HG03521 (cell line): ENCODE measurements around the gene NAALADL2.

Experiments used
- ATAC-seq: cut with Tn5 transposase; IDR thresholded peaks from one replicate; pipeline ENCODE4 v1.9.1; 2021; ENCODE audit warnings: mild to moderate bottlenecking, moderate library complexity; ENCODE audit not compliant: unreplicated experiment

NAALADL2 gene

GRCh38 chr3:174884776-174885568 lies 25.8 kb downstream of the NAALADL2 start:
- ATAC-seq = no peak

GRCh38 chr3:174891524-174892203 lies 32.5 kb downstream of the NAALADL2 start:
- ATAC-seq = no peak

GRCh38 chr3:174907027-174907426 lies 47.9 kb downstream of the NAALADL2 start:
- ATAC-seq = no peak

- ATAC-seq = no peak
These were observed 48.7 kb downstream of the NAALADL2 start for GRCh38 chr3:174907628-174908407.

- ATAC-seq = no peak
These were observed 72.6 kb downstream of the NAALADL2 start for GRCh38 chr3:174931473-174932353.

- ATAC-seq = no peak
These were observed 77.5 kb downstream of the NAALADL2 start for GRCh38 chr3:174936590-174936989.

GRCh38 chr3:174937478-174937877 lies 78.3 kb downstream of the NAALADL2 start:
- no peak for ATAC-seq

GRCh38 chr3:174938102-174938501 lies 79.0 kb downstream of the NAALADL2 start:
- no peak for ATAC-seq

- ATAC-seq = no peak
These were observed 81.0 kb downstream of the NAALADL2 start for GRCh38 chr3:174940151-174940550.

- no peak for ATAC-seq
These were observed 86.1 kb downstream of the NAALADL2 start for GRCh38 chr3:174945276-174945675.

- ATAC-seq = no peak
These were observed 86.8 kb downstream of the NAALADL2 start for GRCh38 chr3:174945951-174946350.

GRCh38 chr3:174949523-174949922 lies 90.4 kb downstream of the NAALADL2 start:
- ATAC-seq = no peak

- no peak for ATAC-seq
These were observed 91.9 kb downstream of the NAALADL2 start for GRCh38 chr3:174951034-174951433.

GRCh38 chr3:174951498-174952005 lies 92.4 kb downstream of the NAALADL2 start:
- no peak for ATAC-seq

- no peak for ATAC-seq
These were observed 93.9 kb downstream of the NAALADL2 start for GRCh38 chr3:174953068-174953467.

GRCh38 chr3:174955513-174956016 lies 96.4 kb downstream of the NAALADL2 start:
- ATAC-seq = no peak

GRCh38 chr3:174957081-174957480 lies 97.9 kb downstream of the NAALADL2 start:
- no peak for ATAC-seq

- ATAC-seq = no peak
These were observed 98.4 kb downstream of the NAALADL2 start for GRCh38 chr3:174957551-174958001.

GRCh38 chr3:174958671-174959328 lies 99.7 kb downstream of the NAALADL2 start:
- ATAC-seq = no peak
